ENCODE measurements around the gene POLDIP2. TPM values are rescaled to one million over a fixed set of nuclear protein-coding genes. Genes with fewer than 3 reads are reported as not detected.
A peak's percentile ranks its signal among the peaks of the same experiment; 100 is the strongest.

POLDIP2 gene
- total and polyA plus RNA-seq, 2 of the 13 experiments (the other 11 are each of a cell fraction or from before 2014, with no cell fraction given) = 85.9 to 114 TPM

DNA sequence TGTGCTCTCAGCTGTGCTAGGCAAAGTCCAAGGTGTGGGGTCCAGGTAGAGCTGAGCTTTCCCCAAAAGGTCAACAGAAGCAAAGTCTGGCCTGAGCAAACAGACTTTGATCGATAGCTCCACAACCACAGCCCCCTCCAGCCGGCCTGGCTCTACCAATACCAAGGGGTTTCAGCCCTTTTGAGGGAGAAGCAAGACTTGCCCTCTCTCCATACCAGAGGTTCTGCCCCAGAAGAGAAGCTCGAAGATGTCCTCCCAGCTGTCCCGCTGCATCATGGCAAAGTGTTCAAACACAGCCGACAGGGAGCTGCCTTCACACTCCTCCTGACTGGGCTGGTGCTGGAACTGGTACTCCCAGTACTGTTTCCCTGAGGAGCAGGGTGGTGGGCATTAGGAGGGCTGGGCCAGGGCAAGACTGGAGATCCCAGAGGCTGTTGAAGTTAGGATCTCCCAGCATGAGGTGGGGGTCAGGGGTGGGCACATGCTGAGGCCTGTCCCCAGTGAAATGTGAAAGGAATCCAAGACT lies 11.0 kb upstream of the POLDIP2 start (continued):
- TF ChIP-seq ZBTB49 (CRISPR knock-in tag; IDR thresholded peaks at IDR 0.05; ENCODE audit: borderline replicate concordance) = no peak
- TF ChIP-seq ZNF589 (CRISPR knock-in tag; conservative IDR thresholded peaks at IDR 0.05) = no peak
- no peak for TF ChIP-seq SRSF4 (IDR thresholded peaks at IDR 0.05; ENCODE audit: low read depth, low read length, poor library complexity, severe bottlenecking)
- no peak for TF ChIP-seq ZNF33B (CRISPR knock-in tag; IDR thresholded peaks at IDR 0.05)
- TF ChIP-seq, protein P1, sequence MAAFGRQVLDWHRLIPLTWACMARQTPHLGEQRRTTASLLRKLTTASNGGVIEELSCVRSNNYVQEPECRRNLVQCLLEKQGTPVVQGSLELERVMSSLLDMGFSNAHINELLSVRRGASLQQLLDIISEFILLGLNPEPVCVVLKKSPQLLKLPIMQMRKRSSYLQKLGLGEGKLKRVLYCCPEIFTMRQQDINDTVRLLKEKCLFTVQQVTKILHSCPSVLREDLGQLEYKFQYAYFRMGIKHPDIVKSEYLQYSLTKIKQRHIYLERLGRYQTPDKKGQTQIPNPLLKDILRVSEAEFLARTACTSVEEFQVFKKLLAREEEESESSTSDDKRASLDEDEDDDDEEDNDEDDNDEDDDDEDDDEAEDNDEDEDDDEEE (CRISPR knock-in tag; IDR thresholded peaks at IDR 0.05) = no peak
- TF ChIP-seq HOXA7 (CRISPR knock-in tag; IDR thresholded peaks at IDR 0.05) = no peak
- TF ChIP-seq TRAFD1 (CRISPR knock-in tag; IDR thresholded peaks at IDR 0.05; ENCODE audit: borderline replicate concordance) = peak; percentile 14; the same call in 1 of the 2 replicates
- 0 out of 2 replicates have a peak, but pooled peaks have one; percentile 20 for TF ChIP-seq ZNF644 (CRISPR knock-in tag; IDR thresholded peaks at IDR 0.05; ENCODE audit: low read depth)
- TF ChIP-seq SIX1 (CRISPR knock-in tag; IDR thresholded peaks at IDR 0.05; ENCODE audit: borderline replicate concordance) = peak; percentile 52; the same call in 1 of the 2 replicates
- no peak for TF ChIP-seq NFRKB (IDR thresholded peaks at IDR 0.05)
- no peak for TF ChIP-seq ZNF703 (CRISPR knock-in tag; IDR thresholded peaks at IDR 0.05; ENCODE audit: borderline replicate concordance)
- peak; percentile 43; the same call in 1 of the 2 replicates for TF ChIP-seq ZBTB2 (CRISPR knock-in tag; IDR thresholded peaks at IDR 0.05; ENCODE audit: low read depth)
- peak; percentile 52; the same call in 1 of the 2 replicates for TF ChIP-seq PBX2 (CRISPR knock-in tag; IDR thresholded peaks at IDR 0.05)
- no peak; the same call in 1 of the 2 replicates for TF ChIP-seq KLF13 (CRISPR knock-in tag; IDR thresholded peaks at IDR 0.05)
- TF ChIP-seq TIGD3 (CRISPR knock-in tag; IDR thresholded peaks at IDR 0.05; ENCODE audit: borderline replicate concordance) = no peak
- TF ChIP-seq ZNF619 (CRISPR knock-in tag; IDR thresholded peaks at IDR 0.05) = no peak
- TF ChIP-seq ZNF710 (CRISPR knock-in tag; IDR thresholded peaks at IDR 0.05; ENCODE audit: borderline replicate concordance) = peak; percentile 86; the same call in 1 of the 2 replicates
